HG02885 (cell line): Measurements from ENCODE around the gene PRKD1.
"Not testable (repeated sequence)": the region's sequence is repeated elsewhere in the genome, so short reads cannot be mapped to it uniquely, and the experiment has no call there.

ENCODE experiments used
- ATAC-seq: cut with Tn5 transposase; IDR thresholded peaks from one replicate; pipeline ENCODE4 v1.9.1; 2021; ENCODE audit warnings: mild to moderate bottlenecking; ENCODE audit not compliant: unreplicated experiment, poor library complexity

The PRKD1 gene

GRCh38 chr14:29752221-29752923 is 175.3 kb downstream of the PRKD1 start:
- no peak for ATAC-seq

GRCh38 chr14:29749829-29750228 is 177.8 kb downstream of the PRKD1 start:
- no peak for ATAC-seq

DNA sequence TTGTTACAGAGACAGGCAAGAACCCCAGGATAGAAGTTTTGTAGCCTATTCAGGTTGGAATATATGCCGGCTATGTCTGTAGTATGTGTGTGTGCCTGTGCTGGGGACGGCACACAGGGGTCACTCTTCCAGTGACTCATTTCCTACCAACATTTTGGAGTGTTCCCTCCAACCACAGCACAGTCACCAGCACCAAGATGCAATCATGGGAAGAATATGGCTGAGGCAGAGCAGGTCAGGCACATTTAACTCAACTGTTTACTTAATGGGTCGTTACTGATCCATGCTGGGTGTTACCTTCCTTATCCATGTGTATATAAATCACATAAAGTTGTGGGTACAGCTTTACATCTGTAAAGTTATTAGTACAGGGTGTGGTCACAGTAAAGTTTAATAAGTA is 178.3 kb downstream of the PRKD1 start:
- no peak for ATAC-seq

GRCh38 chr14:29745863-29746262 is 181.8 kb downstream of the PRKD1 start:
- ATAC-seq: no peak

- ATAC-seq: no peak
These were observed 184.1 kb downstream of the PRKD1 start for GRCh38 chr14:29743531-29743930.

- no peak for ATAC-seq
These were observed 185.7 kb downstream of the PRKD1 start for GRCh38 chr14:29741909-29742401.

- ATAC-seq: no peak
These were observed 187.2 kb downstream of the PRKD1 start for GRCh38 chr14:29740491-29740890.

- ATAC-seq: no peak
These were observed 188.7 kb downstream of the PRKD1 start for GRCh38 chr14:29738950-29739349.

DNA sequence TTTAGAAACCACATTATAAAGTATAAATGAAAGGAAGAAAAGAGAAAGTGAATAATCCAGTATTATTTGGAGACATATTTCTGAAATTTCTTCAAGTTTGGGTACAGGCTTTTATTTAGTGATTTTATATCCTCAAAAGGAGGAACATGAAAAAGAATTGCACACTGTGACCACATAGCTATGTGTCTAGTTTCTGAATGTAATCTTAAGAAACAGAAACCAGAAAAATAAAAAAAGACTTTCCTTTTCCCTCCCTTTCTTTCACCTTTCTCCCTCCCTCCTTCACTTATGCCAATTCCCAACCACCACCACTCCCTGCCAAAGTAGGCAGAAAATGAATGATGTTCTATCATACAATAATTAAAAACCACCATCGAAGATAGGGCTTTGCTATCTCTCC is 189.6 kb downstream of the PRKD1 start:
- ATAC-seq: no peak

DNA sequence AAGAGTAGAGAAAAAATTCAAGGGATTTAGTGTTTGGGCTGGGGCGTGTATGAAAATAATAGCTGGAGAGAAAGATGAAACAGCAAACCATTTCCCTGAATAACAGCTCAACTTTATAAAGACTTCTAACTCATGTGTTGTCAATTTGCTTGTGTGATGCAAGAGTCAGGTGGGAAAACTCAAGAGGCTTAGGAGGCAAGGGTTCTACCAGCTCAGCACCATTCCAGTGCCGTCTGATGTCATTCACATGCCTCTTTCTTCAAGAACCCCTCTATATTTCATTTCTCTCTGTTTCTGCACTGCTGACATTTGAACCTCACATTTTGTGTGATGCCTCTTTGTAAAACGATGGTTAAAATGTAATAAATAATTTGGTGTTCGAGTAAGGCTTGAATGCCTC is 192.2 kb downstream of the PRKD1 start:
- ATAC-seq: no peak

DNA sequence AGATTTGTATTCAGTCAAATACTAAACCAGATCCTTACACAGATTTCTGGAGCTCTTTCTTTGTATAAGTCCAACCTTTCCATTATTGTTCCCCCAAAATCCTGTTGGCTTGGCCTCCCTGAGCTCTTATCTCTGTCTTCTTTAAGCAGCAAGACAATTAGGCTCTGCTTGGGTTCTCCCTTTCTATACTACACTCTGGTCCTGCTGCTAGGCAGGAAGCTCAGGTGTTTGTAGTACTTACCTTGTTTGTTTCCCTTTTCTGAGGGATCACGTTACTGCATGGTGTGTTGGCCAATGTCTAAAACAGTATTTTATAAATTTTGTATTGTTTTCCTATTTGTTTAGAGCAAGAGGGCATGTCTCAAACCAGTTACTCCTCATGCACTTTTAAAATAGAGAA is 192.9 kb downstream of the PRKD1 start:
- no peak for ATAC-seq

DNA sequence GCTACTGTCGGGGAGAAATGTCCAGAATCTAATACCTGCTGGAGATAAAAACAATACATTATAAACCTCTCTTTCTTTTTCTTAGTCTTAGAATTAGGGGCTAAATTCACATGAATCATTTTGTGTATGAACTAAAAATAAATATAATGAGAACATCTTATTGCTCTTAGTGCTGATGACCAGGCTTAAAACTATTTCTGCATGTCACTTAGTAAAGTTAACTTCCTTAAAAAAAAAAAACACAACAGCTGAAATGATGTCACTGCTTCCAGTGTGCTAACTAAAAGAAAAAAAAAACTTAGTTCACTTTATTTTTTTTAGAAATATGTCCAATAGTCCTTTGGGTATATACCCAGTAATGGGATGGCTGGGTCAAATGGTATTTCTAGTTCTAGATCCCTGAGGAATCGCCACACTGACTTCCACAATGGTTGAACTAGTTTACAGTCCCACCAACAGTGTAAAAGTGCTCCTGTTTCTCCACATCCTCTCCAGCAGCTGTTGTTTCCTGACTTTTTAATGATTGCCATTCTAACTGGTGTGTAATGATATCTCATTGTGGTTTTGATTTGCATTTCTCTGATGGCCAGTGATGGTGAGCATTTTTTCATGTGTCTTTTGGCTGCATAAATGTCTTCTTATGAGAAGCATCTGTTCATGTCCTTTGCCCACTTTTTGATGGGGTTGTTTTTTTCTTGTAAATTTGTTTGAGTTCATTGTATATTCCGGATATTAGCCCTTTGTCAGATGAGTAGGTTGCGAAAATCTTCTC is 200.9 kb downstream of the PRKD1 start:
- ATAC-seq: not testable (repeated sequence)

DNA sequence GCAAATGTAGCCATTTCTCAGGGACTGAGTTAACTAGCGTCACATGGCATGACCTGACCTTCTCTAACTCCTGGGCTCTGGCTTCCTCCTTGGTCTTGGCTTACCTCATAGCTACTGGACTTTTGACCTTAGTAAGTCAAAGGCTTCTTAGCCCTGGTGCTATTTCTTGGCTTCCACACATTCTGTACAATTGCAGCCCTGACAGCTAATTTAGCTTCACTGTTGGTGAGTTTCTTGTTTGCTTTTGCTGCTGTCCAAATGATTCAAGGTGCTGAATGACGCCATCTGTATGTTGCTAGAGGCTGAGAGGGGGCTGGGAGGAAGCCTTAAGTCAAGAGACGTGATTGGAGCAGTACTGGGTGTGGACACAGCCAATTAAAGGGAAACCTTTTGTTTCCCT is 202.7 kb downstream of the PRKD1 start:
- ATAC-seq: no peak

- ATAC-seq: no peak
These were observed 204.8 kb downstream of the PRKD1 start for GRCh38 chr14:29722831-29723230.

DNA sequence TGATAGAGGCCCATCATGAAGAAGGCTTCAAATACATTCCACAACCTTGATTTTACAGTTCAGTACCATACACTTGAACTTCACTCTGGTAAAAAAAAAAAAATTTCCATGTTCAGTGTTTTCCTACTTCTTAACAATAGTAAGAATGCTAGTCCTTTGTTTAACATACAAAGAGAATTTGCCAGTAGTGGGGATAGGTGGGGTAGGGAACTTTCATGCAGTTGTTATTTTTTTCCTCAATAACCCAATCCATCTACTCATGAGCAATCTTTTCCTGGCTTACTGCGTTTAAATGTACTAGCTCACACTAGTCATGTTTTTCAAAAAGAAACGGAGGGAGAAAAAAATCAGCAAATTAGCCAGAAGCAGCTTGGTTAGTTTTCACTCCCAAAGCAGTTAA is 206.1 kb downstream of the PRKD1 start:
- ATAC-seq: no peak

GRCh38 chr14:29717901-29718300 is 209.7 kb downstream of the PRKD1 start:
- ATAC-seq: no peak

- no peak for ATAC-seq
These were observed 211.5 kb downstream of the PRKD1 start for GRCh38 chr14:29716150-29716549.

DNA sequence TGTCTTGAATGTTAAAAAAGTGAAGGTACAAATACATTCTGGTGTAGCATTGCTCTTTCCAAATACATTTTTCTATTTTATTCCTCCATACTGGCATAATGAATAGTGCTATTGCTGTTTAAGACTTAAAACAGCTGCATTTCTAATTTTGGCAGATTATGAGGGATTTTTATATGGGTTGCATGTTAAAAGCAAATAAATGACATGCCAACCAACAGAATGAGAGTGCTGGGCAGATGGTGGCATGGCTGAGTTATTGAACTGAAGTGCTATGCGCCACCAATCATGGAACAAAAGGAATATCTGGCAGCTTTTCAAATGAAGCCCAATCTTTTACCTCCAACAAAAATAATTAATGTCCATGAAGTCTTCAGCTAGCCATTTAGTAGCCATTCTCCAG is 215.0 kb downstream of the PRKD1 start:
- ATAC-seq: no peak

- ATAC-seq: no peak
These were observed 217.6 kb downstream of the PRKD1 start for GRCh38 chr14:29710015-29710414.

DNA sequence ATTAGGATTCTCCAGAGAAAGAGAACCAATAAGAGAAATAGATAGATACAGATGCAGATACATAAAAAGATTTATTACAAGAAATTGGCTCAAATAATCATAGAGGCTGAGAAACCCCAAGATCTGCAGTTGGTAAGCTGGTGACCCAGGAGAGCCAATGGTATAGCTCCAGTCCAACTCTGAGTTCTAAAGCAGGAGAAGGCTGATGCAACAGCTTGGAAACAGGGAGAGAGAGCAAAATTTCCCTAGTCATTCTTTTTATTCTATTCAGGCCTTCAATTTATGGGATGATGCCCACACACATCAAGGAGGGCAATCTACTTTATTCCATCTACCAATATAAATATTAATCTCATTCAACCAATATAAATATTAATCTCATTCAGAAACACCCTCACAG is 218.2 kb downstream of the PRKD1 start:
- ATAC-seq: no peak

DNA sequence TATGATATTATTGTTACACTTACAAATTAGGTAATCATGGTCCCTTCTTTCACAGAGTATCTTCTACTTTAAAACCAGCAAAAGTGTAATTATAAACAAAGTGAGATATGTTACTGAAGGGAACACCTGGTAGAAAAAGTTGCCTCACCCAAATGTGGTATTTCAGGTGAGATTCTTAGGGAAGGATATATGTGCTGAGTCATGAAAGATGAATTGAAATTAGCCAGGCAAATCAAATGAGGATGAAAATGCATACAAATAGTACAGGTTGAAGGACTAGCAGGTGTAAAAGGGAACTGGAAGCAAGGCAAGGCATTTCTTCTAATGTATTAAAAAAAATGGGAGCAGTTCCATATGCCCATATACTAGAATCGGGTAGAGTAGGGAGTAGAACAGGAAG is 220.9 kb downstream of the PRKD1 start:
- no peak for ATAC-seq

DNA sequence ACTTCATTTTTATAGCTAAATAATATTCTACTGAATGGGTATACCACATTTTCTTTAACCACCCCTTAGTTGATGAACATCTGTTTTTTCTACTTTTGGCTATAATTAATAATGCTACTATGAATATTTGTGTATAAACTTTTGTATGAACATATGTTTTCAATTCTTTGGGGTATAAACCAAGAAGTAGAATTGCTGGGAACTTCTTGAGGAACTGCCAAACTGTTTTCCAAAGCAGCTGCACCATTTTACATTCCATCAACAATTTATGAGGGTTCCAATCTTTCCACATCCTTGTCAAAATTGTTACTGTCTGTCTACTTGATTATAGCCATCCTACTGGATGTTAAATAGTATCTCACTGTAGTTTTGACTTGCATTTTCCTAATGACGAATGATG is 221.8 kb downstream of the PRKD1 start:
- ATAC-seq: no peak
